Activated effector memory CD4-positive, alpha-beta T cell treated with Interleukin-2 at 50 U/mL for 16 hours (primary cell): Measurements from ENCODE around the gene ZSCAN4.

ENCODE experiments used
- DNase-seq: peaks from one replicate; pipeline ENCODE4 v3.0.0-alpha.2; 2020

Gene ZSCAN4

GRCh38 chr19:57686727-57687126, 18.0 kb downstream of the ZSCAN4 start:
- DNase-seq: no peak

- DNase-seq: no peak
Observed at GRCh38 chr19:57687363-57688010, 18.8 kb downstream of the ZSCAN4 start.

- no peak for DNase-seq
Observed at GRCh38 chr19:57688011-57688763, 19.5 kb downstream of the ZSCAN4 start.

- no peak for DNase-seq
Observed at GRCh38 chr19:57689750-57690149, 21.0 kb downstream of the ZSCAN4 start.

- no peak for DNase-seq
Observed at GRCh38 chr19:57701625-57702024, 32.9 kb downstream of the ZSCAN4 start.

GRCh38 chr19:57706346-57706745, 37.6 kb downstream of the ZSCAN4 start:
- no peak for DNase-seq

GRCh38 chr19:57708641-57709361, 40.1 kb downstream of the ZSCAN4 start, which contains the start of gene ZNF154:
Gene ZNF154 (minus strand): TSS chr19:57709204. CDS start chr19:57708971, 233 bp downstream.
- DNase-seq: peak; percentile 12

- no peak for DNase-seq
Observed at GRCh38 chr19:57709616-57710015, 40.9 kb downstream of the ZSCAN4 start.

GRCh38 chr19:57712222-57712621, 43.5 kb downstream of the ZSCAN4 start:
- no peak for DNase-seq

- DNase-seq: no peak
Observed at GRCh38 chr19:57719424-57719823, 50.7 kb downstream of the ZSCAN4 start.

GRCh38 chr19:57719901-57720519, 51.3 kb downstream of the ZSCAN4 start:
- no peak for DNase-seq

GRCh38 chr19:57720878-57721277, 52.1 kb downstream of the ZSCAN4 start:
- DNase-seq: no peak
